GM12878 (cell line): ENCODE results near the gene PRKAG2. TPM values are rescaled to one million over a fixed set of nuclear protein-coding genes. Genes with fewer than 3 reads are reported as not detected.

Source experiments
- ASH2L ChIP-seq: fragments of 300-600, 200-600 bp; sonication (generic); IDR thresholded peaks from 2 replicates; pipeline ENCODE4 v1.6.1; 2017; ENCODE audit warnings: low read depth, mild to moderate bottlenecking, borderline replicate concordance
- CHD2 ChIP-seq: IDR thresholded peaks from 2 replicates; pipeline ENCODE4 v1.6.1; 2011; ENCODE audit warnings: low read depth, low read length, improper control_type of control experiment, borderline replicate concordance
- CHD4 ChIP-seq: fragments of 200-600 bp; sonication (generic); IDR thresholded peaks from 2 replicates; pipeline ENCODE4 v1.6.1; 2016; ENCODE audit warnings: mild to moderate bottlenecking
- NFYB ChIP-seq: IDR thresholded peaks from 2 replicates; pipeline ENCODE4 v1.6.1; 2011; ENCODE audit warnings: low read depth, mild to moderate bottlenecking, low read length, improper control_type of control experiment, moderate library complexity; ENCODE audit not compliant: insufficient read depth
- REST ChIP-seq: IDR thresholded peaks from 2 replicates; pipeline ENCODE4 v1.6.1; 2012; ENCODE audit warnings: mild to moderate bottlenecking, low read depth, low read length
- RFX5 ChIP-seq: IDR thresholded peaks from 2 replicates; pipeline ENCODE4 v1.6.1; 2011; ENCODE audit warnings: low read depth, low read length, improper control_type of control experiment
- SIN3A ChIP-seq: IDR thresholded peaks from 2 replicates; pipeline ENCODE4 v1.6.1; 2012; ENCODE audit warnings: low read depth, low read length, improper control_type of control experiment
- SIX5 ChIP-seq: IDR thresholded peaks from 2 replicates; pipeline ENCODE4 v1.6.1; 2011; ENCODE audit warnings: mild to moderate bottlenecking, low read depth, low read length, moderate library complexity; ENCODE audit not compliant: severe bottlenecking
- ZBTB4 ChIP-seq: fragments of 450-650 bp; formaldehyde crosslinking; IDR thresholded peaks from 2 replicates; pipeline ENCODE4 v1.4.0; 2022; ENCODE audit warnings: mild to moderate bottlenecking, moderate library complexity
- ZNF274 ChIP-seq: IDR thresholded peaks from one replicate; pipeline ENCODE4 v1.8.0; 2011; ENCODE audit not compliant: insufficient read length, insufficient read depth
- polyA plus RNA-seq, 11 experiments: library from polyadenylated mRNA; depleted of rRNA in 4 of 11; unstranded in 6 of 11; stranded (reverse) in 5 of 11; fragments of >200 nt; fragmentation: Nextera tagmentation in 4 of 11; fragmentation: Illumina TruSeq in 1 of 11; extraction: Ambion mirVana in 4 of 11; extraction: Trizol in 1 of 11; gene quantifications; 1 replicate in 1 of 11; 2 replicates in 10 of 11; pipeline versions ENCODE4 v1.2.1 to v1.2.3, GENCODE V29; 2011 to 2016; ENCODE audit warnings: inconsistent platforms in 2 of 11, missing spikeins in 2 of 11, low read depth in 1 of 11
- total RNA-seq, 4 experiments: library from RNA; depleted of rRNA in 3 of 4; stranded (reverse); fragments of >200 nt in 3 of 4; fragmentation: Illumina TruSeq in 1 of 4; extraction: Trizol in 1 of 4; gene quantifications; 2 replicates each; pipeline versions ENCODE4 v1.2.1 to v1.2.3, GENCODE V29; 2013 to 2021

The PRKAG2 gene
- total and polyA plus RNA-seq, 10 of the 15 experiments (the other 5 are each of a cell fraction or from before 2014, with no cell fraction given), result 3.4 to 8.9 (median 6.8) TPM

GRCh38 chr7:151699928-151700319 is 177.0 kb downstream of the PRKAG2 start (continued):
- TF ChIP-seq CHD4 (no peak), ASH2L (no peak), SIN3A (no peak), REST (no peak), SIX5 (no peak), NFYB (no peak), ZNF274 (no peak), CHD2 (no peak), ZBTB4 (no peak), RFX5 (no peak)
- TF ChIP-seq, all 136 proteins: peak for 0
